H7 (cell line): ENCODE measurements around the gene PLCE1. TPM values are rescaled to one million over a fixed set of nuclear protein-coding genes. Genes with fewer than 3 reads are reported as not detected.
A peak's percentile ranks its signal among the peaks of the same experiment; 100 is the strongest.
"Not testable (repeated sequence)": the region's sequence is repeated elsewhere in the genome, so short reads cannot be mapped to it uniquely, and the experiment has no call there.

Experiments
- DNase-seq: peaks from one replicate; pipeline ENCODE4 v3.0.0; 2012
- H3K27me3 ChIP-seq: 2 replicates; pipeline ENCODE4 v1.6.0; 2011; ENCODE audit warnings: mild to moderate bottlenecking, low read length; ENCODE audit not compliant: control insufficient read depth, insufficient read depth
- H3K36me3 ChIP-seq: replicated peaks from 2 replicates; pipeline ENCODE4 v1.5.1; 2011; ENCODE audit warnings: low read length; ENCODE audit not compliant: control insufficient read depth, insufficient read depth
- H3K4me3 ChIP-seq: 2 replicates; pipeline ENCODE4 v1.5.1; 2011; ENCODE audit warnings: low read depth, mild to moderate bottlenecking, control low read depth, low read length, moderate library complexity; ENCODE audit not compliant: insufficient read depth
- total RNA-seq: library from RNA; depleted of rRNA; stranded (reverse); fragments of >200 nt; shearing (Covaris generic); gene quantifications from 2 replicates; pipeline ENCODE4 v1.2.3, GENCODE V29; 2014; rRNA removed

Gene PLCE1
- 0.52 and 0.69 TPM in 2 replicates for total RNA-seq

DNA sequence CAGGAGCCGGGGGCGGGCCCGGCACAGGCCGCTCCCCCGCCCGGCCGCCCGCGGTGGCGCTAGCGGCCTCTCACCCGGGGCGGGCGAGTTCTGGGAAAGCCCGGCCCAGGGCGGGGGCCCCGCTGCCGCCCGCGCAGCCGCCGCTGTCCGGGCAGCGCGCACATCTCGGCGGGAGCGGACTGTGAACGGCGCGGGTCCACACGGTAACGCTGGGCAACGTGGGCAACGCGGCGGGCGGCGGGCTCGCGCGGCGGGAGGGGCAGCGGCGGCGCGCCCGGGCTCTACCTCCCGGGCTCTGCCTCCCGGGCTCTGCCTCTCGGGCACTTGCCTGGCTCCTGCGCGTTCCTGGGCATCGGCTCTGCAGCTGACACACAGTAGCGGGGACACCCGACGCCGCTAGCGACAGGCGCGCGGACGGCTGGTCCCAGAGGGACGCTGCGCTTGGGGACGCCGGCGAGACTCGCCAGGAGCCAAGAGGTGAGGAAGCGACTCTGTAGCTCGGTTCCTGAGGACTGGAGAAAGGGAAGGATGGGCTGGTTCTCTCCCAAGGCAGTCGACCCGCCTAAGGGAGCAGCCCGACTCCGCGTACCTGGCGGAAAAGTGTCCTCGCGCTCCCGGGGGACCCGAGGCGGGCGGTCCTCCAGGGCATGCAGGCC lies at the start of gene PLCE1:
Gene PLCE1, plus strand, starts transcription at position 150 of the 656 bp plus-strand sequence. CDS start 37,116 bp downstream, outside the sequence.
- peaks cover 65% of the 10 kb centered on the region for H3K27me3 ChIP-seq
- peak within 1 kb of the TSS; percentile 52 for H3K4me3 ChIP-seq
- DNase-seq, result peak; percentile 88
- H3K36me3 ChIP-seq, result no peaks in the 10 kb centered on the region

DNA sequence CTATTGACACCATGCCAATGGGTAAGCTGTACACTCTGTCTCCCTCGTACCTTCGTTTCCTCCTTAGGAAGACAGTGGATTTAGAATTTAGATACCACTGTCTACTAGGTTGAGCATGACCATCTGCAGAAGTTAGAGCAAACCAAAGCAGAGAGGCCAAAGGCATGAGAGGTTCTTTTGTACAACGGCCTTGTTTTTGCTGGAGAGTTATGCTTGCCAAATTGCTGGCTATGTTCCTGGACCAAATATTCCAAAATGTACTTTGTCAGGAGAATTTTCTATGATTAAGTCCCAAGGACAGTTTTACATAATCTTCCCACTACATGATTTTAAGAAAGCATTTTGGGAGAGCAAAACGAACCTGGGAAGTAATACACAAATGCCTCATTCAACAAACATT lies 47.9 kb upstream of the PLCE1 start:
- Histone ChIP-seq H3K27me3 (no peaks in the 10 kb centered on the region), H3K4me3 (no peak overlapping the region), H3K36me3 (no peaks in the 10 kb centered on the region)
- no peak for DNase-seq

- no peaks in the 10 kb centered on the region for H3K36me3 ChIP-seq
- H3K4me3 ChIP-seq, result no peak overlapping the region
- no peaks in the 10 kb centered on the region for H3K27me3 ChIP-seq
- no peak for DNase-seq
Measured at GRCh38 chr10:93947055-93947454, 46.7 kb upstream of the PLCE1 start.

- Histone ChIP-seq H3K4me3 (no peak overlapping the region), H3K27me3 (no peaks in the 10 kb centered on the region), H3K36me3 (no peaks in the 10 kb centered on the region)
- DNase-seq, result no peak
Measured at GRCh38 chr10:93947524-93947923, 46.2 kb upstream of the PLCE1 start.

DNA sequence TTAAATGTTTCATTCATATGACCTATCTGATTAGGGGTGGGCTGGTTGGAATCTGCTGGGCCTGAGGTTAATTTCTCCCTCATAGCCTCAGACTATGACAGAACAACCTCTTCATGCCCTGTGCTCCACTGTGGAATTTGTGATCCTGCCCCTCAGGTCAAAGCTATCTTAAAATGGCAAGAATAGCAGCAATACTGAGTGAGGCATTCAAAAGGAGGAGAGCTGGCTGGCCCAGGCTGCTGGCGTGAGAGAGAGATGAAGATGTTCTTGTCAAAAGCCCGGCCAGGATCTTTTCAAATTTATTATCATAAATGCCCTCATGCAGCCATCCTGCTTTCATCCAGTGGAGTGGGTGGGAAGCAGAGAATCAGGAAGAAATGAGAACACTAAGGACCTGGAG lies 41.8 kb upstream of the PLCE1 start:
- DNase-seq, result no peak
- no peaks in the 10 kb centered on the region for H3K36me3 ChIP-seq
- H3K27me3 ChIP-seq, result no peaks in the 10 kb centered on the region
- H3K4me3 ChIP-seq, result no peak overlapping the region

GRCh38 chr10:93954299-93954698 lies 39.4 kb upstream of the PLCE1 start:
- no peak for DNase-seq
- Histone ChIP-seq H3K4me3 (no peak overlapping the region), H3K27me3 (no peaks in the 10 kb centered on the region), H3K36me3 (no peaks in the 10 kb centered on the region)

DNA sequence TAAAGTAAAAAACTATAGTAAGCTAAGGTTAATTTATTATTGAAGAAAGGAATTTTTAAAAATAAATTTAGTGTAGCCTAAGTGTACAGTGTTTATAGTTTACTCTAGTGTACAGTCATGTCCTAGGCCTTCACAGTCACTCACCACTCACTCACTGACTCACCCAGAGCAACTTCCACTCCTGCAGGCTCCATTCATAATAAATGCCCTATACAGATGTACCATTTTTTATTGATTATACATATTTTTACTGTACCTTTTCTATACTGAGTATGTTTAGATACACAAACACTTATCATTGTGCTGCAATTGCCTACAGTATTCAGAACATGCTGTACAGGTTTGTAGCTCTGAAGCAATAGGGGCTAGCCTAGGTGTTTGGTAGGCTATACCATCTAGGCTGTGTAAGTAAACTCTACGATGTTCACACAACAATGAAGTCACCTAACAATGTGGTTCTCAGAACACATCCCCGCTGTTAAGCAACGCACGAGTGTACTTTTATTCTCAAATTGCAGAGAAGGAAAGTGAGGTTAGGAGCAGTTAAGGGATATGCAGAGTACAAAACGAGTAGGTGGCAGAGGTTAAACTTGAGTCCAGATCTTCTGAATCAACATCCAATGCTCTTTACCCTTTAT lies 38.9 kb upstream of the PLCE1 start:
- H3K27me3 ChIP-seq, result no peaks in the 10 kb centered on the region
- no peak overlapping the region for H3K4me3 ChIP-seq
- no peak for DNase-seq
- H3K36me3 ChIP-seq, result no peaks in the 10 kb centered on the region

- no peak for DNase-seq
- Histone ChIP-seq H3K36me3 (no peaks in the 10 kb centered on the region), H3K4me3 (no peak overlapping the region), H3K27me3 (no peaks in the 10 kb centered on the region)
Measured at GRCh38 chr10:93958834-93959233, 34.9 kb upstream of the PLCE1 start.

DNA sequence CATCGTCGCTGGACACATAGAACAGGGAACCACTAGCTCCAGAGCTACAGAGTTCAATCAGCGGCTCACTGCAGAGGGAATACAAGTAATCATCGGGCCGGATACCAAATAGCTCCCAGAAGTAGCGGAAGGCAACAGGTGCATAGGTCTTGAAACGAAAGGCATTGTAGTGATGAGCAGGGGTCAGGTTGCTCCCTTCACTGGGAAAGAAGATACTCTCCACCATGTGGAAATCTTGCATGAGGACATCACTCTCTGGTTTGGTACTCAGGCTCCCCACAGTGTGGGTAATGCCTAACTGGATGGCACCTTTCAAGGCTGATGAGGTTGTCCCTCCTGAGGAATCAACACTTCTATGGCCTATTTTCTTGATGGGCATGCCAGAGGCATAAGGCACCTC lies 32.7 kb upstream of the PLCE1 start:
- not testable (repeated sequence) for DNase-seq, H3K27me3 ChIP-seq

DNA sequence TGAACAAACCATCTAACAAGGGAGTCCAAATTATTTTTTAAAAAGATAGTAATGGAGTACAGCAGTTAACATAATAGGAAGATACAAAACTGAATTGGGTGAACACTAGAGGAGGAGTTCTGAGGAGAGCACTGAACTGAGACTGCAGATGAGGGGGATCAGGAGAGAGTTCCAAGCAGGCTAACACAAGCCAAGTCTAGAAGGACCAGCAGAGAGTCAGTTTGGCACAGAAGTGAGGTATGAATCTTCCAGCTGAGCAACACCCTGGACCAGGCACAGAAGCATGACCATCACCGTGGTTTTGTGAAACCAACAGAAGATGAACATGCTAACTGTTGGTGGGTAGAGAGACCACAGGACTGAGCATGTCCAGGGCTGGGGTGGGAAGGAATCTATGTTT lies 30.8 kb upstream of the PLCE1 start:
- H3K4me3 ChIP-seq, result no peak overlapping the region
- H3K27me3 ChIP-seq, result no peaks in the 10 kb centered on the region
- H3K36me3 ChIP-seq, result no peaks in the 10 kb centered on the region
- DNase-seq, result no peak

More for the DNA sequence above, 32.7 kb upstream of the PLCE1 start:
- H3K4me3 ChIP-seq, H3K36me3 ChIP-seq: not testable (repeated sequence)

- H3K27me3 ChIP-seq, result no peaks in the 10 kb centered on the region
- no peaks in the 10 kb centered on the region for H3K36me3 ChIP-seq
- DNase-seq, result no peak
- H3K4me3 ChIP-seq, result no peak overlapping the region
Measured at GRCh38 chr10:93963434-93963833, 30.3 kb upstream of the PLCE1 start.

DNA sequence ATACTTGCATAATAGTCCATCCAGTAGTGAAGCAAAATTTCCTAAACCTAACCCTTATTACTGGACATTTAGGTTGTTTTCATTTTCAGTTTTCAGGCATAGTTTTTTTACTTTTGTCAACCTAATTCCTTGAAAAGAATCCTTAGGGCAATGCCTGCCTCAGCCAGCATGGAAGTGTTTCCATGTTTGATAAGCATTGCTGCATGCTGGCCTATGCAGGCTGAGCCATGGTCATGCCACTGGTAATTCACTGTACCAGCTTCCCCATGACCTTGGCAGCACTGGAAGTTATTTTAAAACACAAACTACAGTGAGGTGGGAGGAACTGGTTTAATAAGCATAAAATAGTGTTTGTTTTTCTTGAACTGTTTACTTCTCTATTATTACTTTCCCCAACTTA lies 27.8 kb upstream of the PLCE1 start:
- no peaks in the 10 kb centered on the region for H3K36me3 ChIP-seq
- no peak overlapping the region for H3K4me3 ChIP-seq
- no peaks in the 10 kb centered on the region for H3K27me3 ChIP-seq
- no peak for DNase-seq

GRCh38 chr10:93967756-93968155 lies 26.0 kb upstream of the PLCE1 start:
- H3K36me3 ChIP-seq, result no peaks in the 10 kb centered on the region
- no peak for DNase-seq
- no peaks in the 10 kb centered on the region for H3K27me3 ChIP-seq
- no peak overlapping the region for H3K4me3 ChIP-seq

GRCh38 chr10:93968540-93968945 lies 25.2 kb upstream of the PLCE1 start:
- Histone ChIP-seq H3K4me3 (no peak overlapping the region), H3K36me3 (no peaks in the 10 kb centered on the region), H3K27me3 (no peaks in the 10 kb centered on the region)
- no peak for DNase-seq

- not testable (repeated sequence) for H3K36me3 ChIP-seq, H3K4me3 ChIP-seq, H3K27me3 ChIP-seq, DNase-seq
Measured at GRCh38 chr10:93970433-93971010, 23.2 kb upstream of the PLCE1 start.
